Measurements from ENCODE around the gene TEX29.

DNA sequence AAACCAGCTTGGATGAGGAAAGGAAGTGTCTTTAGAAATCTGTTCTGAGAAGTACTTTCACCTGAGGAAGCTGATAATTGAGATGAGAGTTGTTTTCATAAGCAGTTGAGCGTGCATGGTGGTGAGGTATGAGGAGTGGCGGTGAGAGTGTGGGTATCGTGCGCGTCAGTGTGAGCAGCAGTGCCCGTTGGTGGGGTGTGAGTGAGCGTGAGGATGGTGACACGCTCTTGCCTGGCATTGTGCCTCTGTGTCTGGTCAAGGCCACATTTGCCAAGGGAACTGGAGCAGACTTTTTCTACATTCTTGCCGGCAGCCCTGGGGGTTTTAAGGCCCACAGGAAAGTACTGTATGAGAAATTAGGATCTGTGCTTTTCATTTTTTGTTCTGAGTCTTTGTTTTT lies 36.5 kb upstream of the TEX29 start:
- TF ChIP-seq, protein P1, sequence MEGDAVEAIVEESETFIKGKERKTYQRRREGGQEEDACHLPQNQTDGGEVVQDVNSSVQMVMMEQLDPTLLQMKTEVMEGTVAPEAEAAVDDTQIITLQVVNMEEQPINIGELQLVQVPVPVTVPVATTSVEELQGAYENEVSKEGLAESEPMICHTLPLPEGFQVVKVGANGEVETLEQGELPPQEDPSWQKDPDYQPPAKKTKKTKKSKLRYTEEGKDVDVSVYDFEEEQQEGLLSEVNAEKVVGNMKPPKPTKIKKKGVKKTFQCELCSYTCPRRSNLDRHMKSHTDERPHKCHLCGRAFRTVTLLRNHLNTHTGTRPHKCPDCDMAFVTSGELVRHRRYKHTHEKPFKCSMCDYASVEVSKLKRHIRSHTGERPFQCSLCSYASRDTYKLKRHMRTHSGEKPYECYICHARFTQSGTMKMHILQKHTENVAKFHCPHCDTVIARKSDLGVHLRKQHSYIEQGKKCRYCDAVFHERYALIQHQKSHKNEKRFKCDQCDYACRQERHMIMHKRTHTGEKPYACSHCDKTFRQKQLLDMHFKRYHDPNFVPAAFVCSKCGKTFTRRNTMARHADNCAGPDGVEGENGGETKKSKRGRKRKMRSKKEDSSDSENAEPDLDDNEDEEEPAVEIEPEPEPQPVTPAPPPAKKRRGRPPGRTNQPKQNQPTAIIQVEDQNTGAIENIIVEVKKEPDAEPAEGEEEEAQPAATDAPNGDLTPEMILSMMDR (IDR thresholded peaks at IDR 0.05; ENCODE audit: poor library complexity, severe bottlenecking) = no peak
- TF ChIP-seq EZH2 (IDR thresholded peaks at IDR 0.05; ENCODE audit: borderline replicate concordance, insufficient read depth, low read length, poor library complexity, severe bottlenecking) (no peak), TAF1 (IDR thresholded peaks at IDR 0.05; ENCODE audit: low read depth) (no peak), MXI1 (conservative IDR thresholded peaks at IDR 0.05; ENCODE audit: poor library complexity, severe bottlenecking) (no peak), EP300 (conservative IDR thresholded peaks at IDR 0.05; ENCODE audit: poor library complexity, severe bottlenecking) (no peak)
- TF ChIP-seq, protein P2, sequence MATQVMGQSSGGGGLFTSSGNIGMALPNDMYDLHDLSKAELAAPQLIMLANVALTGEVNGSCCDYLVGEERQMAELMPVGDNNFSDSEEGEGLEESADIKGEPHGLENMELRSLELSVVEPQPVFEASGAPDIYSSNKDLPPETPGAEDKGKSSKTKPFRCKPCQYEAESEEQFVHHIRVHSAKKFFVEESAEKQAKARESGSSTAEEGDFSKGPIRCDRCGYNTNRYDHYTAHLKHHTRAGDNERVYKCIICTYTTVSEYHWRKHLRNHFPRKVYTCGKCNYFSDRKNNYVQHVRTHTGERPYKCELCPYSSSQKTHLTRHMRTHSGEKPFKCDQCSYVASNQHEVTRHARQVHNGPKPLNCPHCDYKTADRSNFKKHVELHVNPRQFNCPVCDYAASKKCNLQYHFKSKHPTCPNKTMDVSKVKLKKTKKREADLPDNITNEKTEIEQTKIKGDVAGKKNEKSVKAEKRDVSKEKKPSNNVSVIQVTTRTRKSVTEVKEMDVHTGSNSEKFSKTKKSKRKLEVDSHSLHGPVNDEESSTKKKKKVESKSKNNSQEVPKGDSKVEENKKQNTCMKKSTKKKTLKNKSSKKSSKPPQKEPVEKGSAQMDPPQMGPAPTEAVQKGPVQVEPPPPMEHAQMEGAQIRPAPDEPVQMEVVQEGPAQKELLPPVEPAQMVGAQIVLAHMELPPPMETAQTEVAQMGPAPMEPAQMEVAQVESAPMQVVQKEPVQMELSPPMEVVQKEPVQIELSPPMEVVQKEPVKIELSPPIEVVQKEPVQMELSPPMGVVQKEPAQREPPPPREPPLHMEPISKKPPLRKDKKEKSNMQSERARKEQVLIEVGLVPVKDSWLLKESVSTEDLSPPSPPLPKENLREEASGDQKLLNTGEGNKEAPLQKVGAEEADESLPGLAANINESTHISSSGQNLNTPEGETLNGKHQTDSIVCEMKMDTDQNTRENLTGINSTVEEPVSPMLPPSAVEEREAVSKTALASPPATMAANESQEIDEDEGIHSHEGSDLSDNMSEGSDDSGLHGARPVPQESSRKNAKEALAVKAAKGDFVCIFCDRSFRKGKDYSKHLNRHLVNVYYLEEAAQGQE (IDR thresholded peaks at IDR 0.05; ENCODE audit: borderline replicate concordance) = no peak
